ENCODE results near the gene DYNLRB1. TPM values are rescaled to one million over a fixed set of nuclear protein-coding genes. Genes with fewer than 3 reads are reported as not detected.
"Not testable (repeated sequence)": the region's sequence is repeated elsewhere in the genome, so short reads cannot be mapped to it uniquely, and the experiment has no call there.

Gene DYNLRB1
- total and polyA plus RNA-seq, 12 donors: 145 to 586 (median 224) TPM

- H3K36me3 ChIP-seq (replicated peaks in 1 of 2): peaks cover 0 to 42% of the 10 kb centered on the region in 2 donors
- H3K9me3 ChIP-seq (replicated peaks in 1 of 3): no peaks in the 10 kb centered on the region
- intact Hi-C loops (cut with DNase I): no loop called here
- no peaks in the 10 kb centered on the region for H3K27me3 ChIP-seq
- WGBS, 4 donors: 94 to 95% (median 95%) methylated on average over 7 of the region's 7 CpGs
- no peak overlapping the region for H3K4me3 ChIP-seq
- no peak for TF ChIP-seq POLR2A (IDR thresholded peaks at IDR 0.05)
- no peak for TF ChIP-seq CTCF (IDR thresholded peaks at IDR 0.05)
- H3K27ac ChIP-seq: no peak overlapping the region
- no peaks in the 10 kb centered on the region for H3K4me1 ChIP-seq (replicated peaks in 1 of 2)
- DNase-seq: no peak
These were observed 20.9 kb upstream of the DYNLRB1 start for GRCh38 chr20:34495307-34495706.

GRCh38 chr20:34495916-34496315 lies 20.3 kb upstream of the DYNLRB1 start:
- Histone ChIP-seq H3K27me3 (no peaks in the 10 kb centered on the region), H3K9me3 (replicated peaks in 1 of 3) (no peaks in the 10 kb centered on the region), H3K4me1 (replicated peaks in 1 of 2) (no peaks in the 10 kb centered on the region), H3K27ac (no peak overlapping the region), H3K4me3 (no peak overlapping the region), H3K36me3 (replicated peaks in 1 of 2) (peaks cover 0 to 38% of the 10 kb centered on the region in 2 donors)
- intact Hi-C loops (cut with DNase I): no loop called here
- TF ChIP-seq CTCF (IDR thresholded peaks at IDR 0.05): no peak
- no peak for TF ChIP-seq POLR2A (IDR thresholded peaks at IDR 0.05)
- DNase-seq: no peak
- WGBS, 4 donors: 95 to 100% (median 100%) methylated on average over 1 of the region's 1 CpG

- H3K36me3 ChIP-seq (replicated peaks in 1 of 2): peaks cover 0 to 33% of the 10 kb centered on the region in 2 donors
- H3K4me3 ChIP-seq; H3K27me3 ChIP-seq; DNase-seq; H3K4me1 ChIP-seq (replicated peaks in 1 of 2); intact Hi-C loops (cut with DNase I); H3K27ac ChIP-seq; H3K9me3 ChIP-seq (replicated peaks in 1 of 3): not testable (repeated sequence)
- WGBS, 4 donors: 96 to 98% (median 97%) methylated on average over 6 of the region's 6 CpGs
These were observed 18.6 kb upstream of the DYNLRB1 start for GRCh38 chr20:34497596-34497995.

GRCh38 chr20:34500823-34501222 lies 15.4 kb upstream of the DYNLRB1 start:
- H3K36me3 ChIP-seq (replicated peaks in 1 of 2): peaks cover 0 to 34% of the 10 kb centered on the region in 2 donors
- WGBS, 4 donors: 96 to 100% (median 98%) methylated on average over 1 of the region's 1 CpG
- H3K9me3 ChIP-seq (replicated peaks in 1 of 3): no peaks in the 10 kb centered on the region
- H3K4me1 ChIP-seq (replicated peaks in 1 of 2): no peaks in the 10 kb centered on the region
- no peaks in the 10 kb centered on the region for H3K27me3 ChIP-seq
- TF ChIP-seq CTCF (IDR thresholded peaks at IDR 0.05): no peak
- TF ChIP-seq POLR2A (IDR thresholded peaks at IDR 0.05): no peak
- intact Hi-C loops (cut with DNase I): no loop called here
- H3K27ac ChIP-seq: no peak overlapping the region
- no peak for DNase-seq
- H3K4me3 ChIP-seq: no peak overlapping the region

GRCh38 chr20:34506480-34506879 lies 9.7 kb upstream of the DYNLRB1 start:
- H3K36me3 ChIP-seq (replicated peaks in 1 of 2): peaks cover 0 to 45% of the 10 kb centered on the region in 2 donors
- 92 to 96% (median 94%) methylated on average over 3 of the region's 3 CpGs for WGBS, 4 donors
- intact Hi-C loops (cut with DNase I): no loop called here

More at GRCh38 chr20:34506480-34506879, 9.7 kb upstream of the DYNLRB1 start:
- no peak overlapping the region for H3K27ac ChIP-seq
- no peaks in the 10 kb centered on the region for H3K9me3 ChIP-seq (replicated peaks in 1 of 3)
- no peak for DNase-seq
- TF ChIP-seq POLR2A (IDR thresholded peaks at IDR 0.05): no peak
- TF ChIP-seq CTCF (IDR thresholded peaks at IDR 0.05): no peak
- H3K4me3 ChIP-seq: no peak overlapping the region
- H3K4me1 ChIP-seq (replicated peaks in 1 of 2): no peaks in the 10 kb centered on the region
- no peaks in the 10 kb centered on the region for H3K27me3 ChIP-seq
